ENCODE data around the gene DDHD1.

DNA sequence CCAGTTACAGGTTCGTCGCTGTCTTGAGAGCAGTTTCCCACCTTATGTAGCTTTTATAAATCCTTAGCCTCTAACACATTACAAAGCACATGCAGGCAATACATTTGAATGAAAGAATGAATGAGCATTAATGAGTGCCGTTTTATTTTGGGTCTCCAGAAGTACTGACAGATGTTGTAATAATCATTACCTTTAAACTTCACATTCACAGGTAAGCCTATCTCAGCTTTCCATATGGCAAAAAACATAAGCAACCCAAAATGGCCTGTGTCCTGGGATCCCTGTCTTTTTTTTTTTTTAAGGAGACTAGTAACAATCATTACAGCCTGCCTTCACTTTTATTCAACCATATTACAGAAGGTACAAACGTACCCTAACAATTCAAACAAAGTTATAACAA, 149.3 kb downstream of the DDHD1 start:
- TF ChIP-seq CTCF (IDR thresholded peaks at IDR 0.05 in 4 of 5, conservative IDR thresholded peaks at IDR 0.05 in 1 of 5) (no peak), POLR2A (IDR thresholded peaks at IDR 0.05) (no peak)
